Subcutaneous adipose tissue (tissue), 4 donors: ENCODE results near the gene KCNG4. TPM values are rescaled to one million over a fixed set of nuclear protein-coding genes. Genes with fewer than 3 reads are reported as not detected.

ENCODE experiments used
- CTCF ChIP-seq: fragments of 450-650 bp; IDR thresholded peaks from one replicate; pipeline ENCODE4 v1.5.1; 2016; ENCODE audit warnings: low read depth, mild to moderate bottlenecking, control low read depth, antibody characterized with exemption, moderate library complexity
- total RNA-seq, 4 donors: library from RNA; depleted of rRNA; stranded (reverse); fragments of >200 nt; gene quantifications; one replicate each; pipeline ENCODE4 v1.1.0, GENCODE V29; 2016

Gene KCNG4
- total RNA-seq, 4 donors from 2014 or later, result not detected

- TF ChIP-seq CTCF, result no peak
Observed at GRCh38 chr16:84218176-84218823, 21.5 kb downstream of the KCNG4 start.

GRCh38 chr16:84215531-84215930 is 24.3 kb downstream of the KCNG4 start:
- no peak for TF ChIP-seq CTCF

GRCh38 chr16:84214451-84215066 is 25.3 kb downstream of the KCNG4 start:
- no peak for TF ChIP-seq CTCF

- no peak for TF ChIP-seq CTCF
Observed at GRCh38 chr16:84212631-84213030, 27.2 kb downstream of the KCNG4 start.

- TF ChIP-seq CTCF, result no peak
Observed at GRCh38 chr16:84212154-84212553, 27.7 kb downstream of the KCNG4 start.

GRCh38 chr16:84209989-84210388 is 29.8 kb downstream of the KCNG4 start:
- TF ChIP-seq CTCF, result no peak

GRCh38 chr16:84207879-84208278 is 31.9 kb downstream of the KCNG4 start:
- TF ChIP-seq CTCF, result no peak
